H1 (cell line): ENCODE measurements around the gene CDH26. TPM values are rescaled to one million over a fixed set of nuclear protein-coding genes. Genes with fewer than 3 reads are reported as not detected.

Experiments used
- CTCF ChIA-PET: fragments of 300-600 bp; sonication (Branson Sonifier 250); formaldehyde crosslinking; loops from one replicate; lab custom pipeline; 2021; ENCODE audit not compliant: partially characterized antibody; lab: Charles Lee
- POLR2A ChIA-PET: fragments of 300-600 bp; sonication (Branson Sonifier 250); formaldehyde crosslinking; loops from one replicate; lab custom pipeline; 2021; ENCODE audit warnings: inconsistent platforms; ENCODE audit not compliant: partially characterized antibody; lab: Charles Lee
- DNase-seq, 2 experiments: peaks; one replicate each; pipeline versions ENCODE4 v3.0.0 to v3.0.0-alpha.2; 2010 to 2022; ENCODE audit warnings: low spot score in 2 of 2, low read depth in 1 of 2, mixed read lengths in 1 of 2
- FAIRE-seq: peaks from 2 replicates; lab custom pipeline; 2011; peaks lifted over from hg19 to GRCh38; lab: Jason Lieb, UNC
- H2AFZ ChIP-seq: 2 replicates; pipeline ENCODE4 v1.8.1; 2012; ENCODE audit warnings: low read length, inconsistent platforms
- H2AK5ac ChIP-seq: 2 replicates; pipeline ENCODE4 v1.6.1; 2013; ENCODE audit warnings: low read depth, low read length
- H2BK120ac ChIP-seq: replicated peaks from 2 replicates; pipeline ENCODE3; 2013; ENCODE audit warnings: low read depth, low read length, inconsistent platforms
- H2BK12ac ChIP-seq: 2 replicates; pipeline ENCODE4 v1.6.1; 2013; ENCODE audit warnings: low read depth, low read length
- H2BK15ac ChIP-seq: 2 replicates; pipeline ENCODE4 v1.6.1; 2013; ENCODE audit warnings: low read length
- H2BK20ac ChIP-seq: 2 replicates; pipeline ENCODE4 v1.6.1; 2013; ENCODE audit warnings: low read length
- H2BK5ac ChIP-seq: 2 replicates; pipeline ENCODE4 v1.6.1; 2013; ENCODE audit warnings: low read depth, low read length
- H3K14ac ChIP-seq: 2 replicates; pipeline ENCODE4 v1.6.1; 2013; ENCODE audit warnings: inconsistent platforms; ENCODE audit not compliant: insufficient read length
- H3K18ac ChIP-seq: 2 replicates; pipeline ENCODE4 v1.6.1; 2013; ENCODE audit warnings: low read length; ENCODE audit errors: extremely low read depth
- H3K23ac ChIP-seq: 2 replicates; pipeline ENCODE4 v1.6.1; 2013; ENCODE audit warnings: inconsistent platforms; ENCODE audit not compliant: insufficient read length
- H3K23me2 ChIP-seq: 2 replicates; pipeline ENCODE4 v1.6.1; 2013; ENCODE audit warnings: low read depth, low read length
- H3K27ac ChIP-seq: 2 replicates; pipeline ENCODE4 v1.6.1; 2011; ENCODE audit warnings: low read depth, low read length, inconsistent platforms
- H3K27me3 ChIP-seq, 4 experiments: replicated peaks in 1 of 4; 1 replicate in 1 of 4; 2 replicates in 3 of 4; pipeline versions ENCODE4 v1.6.1 to v1.8.1; 2011 to 2013; ENCODE audit warnings: low read length in 3 of 4, mild to moderate bottlenecking in 3 of 4, inconsistent platforms in 2 of 4, mixed read lengths in 2 of 4, moderate library complexity in 1 of 4; ENCODE audit not compliant: control insufficient read depth in 3 of 4, insufficient read depth in 3 of 4; ENCODE audit errors: extremely low read depth in 1 of 4
- H3K36me3 ChIP-seq, 4 experiments: 2 replicates each; pipeline versions ENCODE4 v1.6.1 to v1.8.1; 2011 to 2013; ENCODE audit warnings: mild to moderate bottlenecking in 4 of 4, low read length in 3 of 4, moderate library complexity in 2 of 4, control low read depth in 1 of 4, inconsistent platforms in 1 of 4; ENCODE audit not compliant: insufficient read depth in 4 of 4, control insufficient read depth in 2 of 4
- H3K4ac ChIP-seq: replicated peaks from 2 replicates; pipeline ENCODE3; 2013; ENCODE audit warnings: low read length, low read depth, mixed read lengths, inconsistent platforms; ENCODE audit not compliant: insufficient read length
- H3K4me1 ChIP-seq, 4 experiments: replicated peaks in 1 of 4; 1 replicate in 1 of 4; 2 replicates in 3 of 4; pipeline versions ENCODE4 v1.6.1 to v1.8.1; 2011 to 2013; ENCODE audit warnings: low read length in 3 of 4, inconsistent platforms in 2 of 4, mixed read lengths in 1 of 4; ENCODE audit not compliant: insufficient read depth in 4 of 4, control insufficient read depth in 3 of 4
- H3K4me2 ChIP-seq, 2 experiments: 2 replicates each; pipeline versions ENCODE4 v1.6.1 to v1.8.1; 2011 to 2013; ENCODE audit warnings: low read depth in 2 of 2, low read length in 2 of 2, control low read depth in 1 of 2, inconsistent platforms in 1 of 2, mild to moderate bottlenecking in 1 of 2; ENCODE audit not compliant: insufficient read depth in 1 of 2
- H3K4me3 ChIP-seq, 4 experiments: fragments of 200-600, 300-600 bp in 1 of 4; sonication (generic), shearing (Covaris generic), sonication (Bioruptor Twin) in 1 of 4; 2 replicates each; pipeline versions ENCODE4 v1.5.1 to v1.8.1; 2011 to 2016; ENCODE audit warnings: low read length in 4 of 4, low read depth in 3 of 4, control low read depth in 2 of 4, inconsistent platforms in 2 of 4, mild to moderate bottlenecking in 2 of 4, mixed read lengths in 1 of 4, moderate library complexity in 1 of 4; ENCODE audit not compliant: insufficient read depth in 2 of 4; ENCODE audit errors: extremely low read depth in 1 of 4
- H3K56ac ChIP-seq: replicated peaks from 2 replicates; pipeline ENCODE3; 2013; ENCODE audit warnings: low read depth, mild to moderate bottlenecking, mixed read lengths, low read length, inconsistent platforms; ENCODE audit not compliant: insufficient read length
- H3K79me1 ChIP-seq: 2 replicates; pipeline ENCODE4 v1.6.1; 2013; ENCODE audit warnings: low read depth, low read length, control low read depth
- H3K79me2 ChIP-seq, 2 experiments: 2 replicates each; pipeline versions ENCODE4 v1.6.1 to v1.8.1; 2012 to 2013; ENCODE audit warnings: low read length in 2 of 2, mild to moderate bottlenecking in 2 of 2, inconsistent platforms in 1 of 2; ENCODE audit not compliant: insufficient read depth in 2 of 2, control insufficient read depth in 1 of 2
- H3K9ac ChIP-seq, 4 experiments: replicated peaks in 1 of 4; 1 replicate in 1 of 4; 2 replicates in 3 of 4; pipeline versions ENCODE4 v1.6.1 to v1.8.1; 2011 to 2013; ENCODE audit warnings: low read depth in 3 of 4, low read length in 3 of 4, control low read depth in 2 of 4, mild to moderate bottlenecking in 2 of 4, moderate library complexity in 2 of 4, inconsistent platforms in 1 of 4; ENCODE audit errors: extremely low read depth in 1 of 4
- H3K9me3 ChIP-seq, 2 experiments: 2 replicates each; pipeline versions ENCODE4 v1.6.1 to v1.8.1; 2012 to 2013; ENCODE audit warnings: mild to moderate bottlenecking in 2 of 2, moderate library complexity in 2 of 2, control low read depth in 1 of 2, inconsistent platforms in 1 of 2, low read depth in 1 of 2, low read length in 1 of 2, mixed read lengths in 1 of 2; ENCODE audit not compliant: insufficient read depth in 2 of 2
- H4K20me1 ChIP-seq, 2 experiments: replicated peaks in 1 of 2; 2 replicates each; pipeline versions ENCODE3 to v1.8.1; 2011 to 2013; ENCODE audit warnings: inconsistent platforms in 2 of 2, low read length in 2 of 2, mild to moderate bottlenecking in 1 of 2; ENCODE audit not compliant: insufficient read depth in 2 of 2, control insufficient read depth in 1 of 2
- H4K5ac ChIP-seq: 2 replicates; pipeline ENCODE4 v1.6.1; 2013; ENCODE audit warnings: low read length, low read depth, mixed read lengths, inconsistent platforms; ENCODE audit not compliant: insufficient read length
- H4K8ac ChIP-seq: 2 replicates; pipeline ENCODE4 v1.8.0; 2013; ENCODE audit warnings: mild to moderate bottlenecking, moderate library complexity, low read length, inconsistent platforms; ENCODE audit not compliant: insufficient read depth; ENCODE audit errors: extremely low read depth
- H4K91ac ChIP-seq: replicated peaks from 2 replicates; pipeline ENCODE3; 2013; ENCODE audit warnings: low read length, mixed read lengths, inconsistent platforms; ENCODE audit not compliant: insufficient read length
- BRCA1 ChIP-seq: IDR thresholded peaks from 2 replicates; pipeline ENCODE4 v1.6.1; 2012; ENCODE audit warnings: low read depth, low read length, improper control_type of control experiment
- FOSL1 ChIP-seq: IDR thresholded peaks from 2 replicates; pipeline ENCODE4 v1.6.1; 2011; ENCODE audit warnings: mild to moderate bottlenecking, low read depth, low read length, moderate library complexity; ENCODE audit not compliant: insufficient read depth
- NRF1 ChIP-seq: IDR thresholded peaks from 2 replicates; pipeline ENCODE4 v1.6.1; 2011; ENCODE audit warnings: mild to moderate bottlenecking, low read depth, low read length, improper control_type of control experiment
- POU5F1 ChIP-seq: IDR thresholded peaks from 2 replicates; pipeline ENCODE4 v1.6.1; 2011; ENCODE audit warnings: low read depth, mild to moderate bottlenecking, low read length, moderate library complexity
- SIN3A ChIP-seq, 2 experiments: IDR thresholded peaks in 1 of 2; conservative IDR thresholded peaks in 1 of 2; 2 replicates each; pipeline ENCODE4 v1.6.1; 2011 to 2012; ENCODE audit warnings: low read length in 2 of 2, improper control_type of control experiment in 1 of 2, low read depth in 1 of 2, mild to moderate bottlenecking in 1 of 2
- SUZ12 ChIP-seq: fragments of 200-600 bp; sonication (generic); IDR thresholded peaks from 2 replicates; pipeline ENCODE4 v1.6.1; 2012; ENCODE audit warnings: mild to moderate bottlenecking, inconsistent platforms, low read length, moderate library complexity, mixed read lengths
- TAF7 ChIP-seq: optimal IDR thresholded peaks from 2 replicates; pipeline ENCODE3; 2011; ENCODE audit warnings: low read depth, mild to moderate bottlenecking, inconsistent platforms, low read length, moderate library complexity, borderline replicate concordance
- TCF12 ChIP-seq: IDR thresholded peaks from 2 replicates; pipeline ENCODE4 v1.6.1; 2011; ENCODE audit warnings: low read depth, mild to moderate bottlenecking, low read length
- TEAD4 ChIP-seq: IDR thresholded peaks from 2 replicates; pipeline ENCODE4 v1.6.1; 2012; ENCODE audit warnings: low read depth, low read length, inconsistent platforms, mixed read lengths
- USF2 ChIP-seq: IDR thresholded peaks from 2 replicates; pipeline ENCODE4 v1.6.1; 2011; ENCODE audit warnings: low read length, improper control_type of control experiment
- WGBS, 2 experiments: shearing (Covaris generic) in 1 of 2; methylation state at CpG; one replicate each; pipeline versions ENCODE4 v1.1.6 to v1.1.7; 2013 to 2015; ENCODE audit warnings: low lambda C conversion rate in 2 of 2, mixed read lengths in 2 of 2, inconsistent platforms in 1 of 2, low coverage in 1 of 2, missing lambda C conversion rate in 1 of 2; ENCODE audit not compliant: insufficient replicate concordance in 2 of 2, insufficient coverage in 1 of 2, insufficient read length in 1 of 2; ENCODE audit errors: extremely low coverage in 1 of 2, missing lambda C conversion rate in 1 of 2; 5-methylcytosine and 5-hydroxymethylcytosine counted together
- polyA plus RNA-seq, 7 experiments: library from polyadenylated mRNA; depleted of rRNA in 3 of 7; stranded (reverse) in 5 of 7; unstranded in 2 of 7; fragments of >200 nt in 5 of 7; fragments of 200-250 nt in 2 of 7; gene quantifications; 1 replicate in 5 of 7; 2 replicates in 1 of 7; 4 replicates in 1 of 7; pipeline versions ENCODE4 v1.2.1 to v1.2.3, GENCODE V29; 2011 to 2013; ENCODE audit warnings: missing spikeins in 2 of 7, mixed read lengths in 2 of 7
- total RNA-seq: library from RNA; stranded (reverse); fragmentation: NEBNext Ultra II Directional; extraction: Animal tissue kit (Norgen Biotek cat#: 25700); gene quantifications from 2 replicates; pipeline ENCODE4 v1.2.1, GENCODE V29; 2021

The CDH26 gene
- total and polyA plus RNA-seq, 2 of the 8 experiments (the other 6 are each of a cell fraction or from before 2014, with no cell fraction given), result 1.5 to 1.7 TPM

GRCh38 chr20:59923514-59923913, 34.7 kb upstream of the CDH26 start:
- Histone ChIP-seq H2BK20ac (no peak overlapping the region), H3K4me2 (no peak overlapping the region), H2BK120ac (no peak overlapping the region), H3K27ac (no peak overlapping the region), H2BK5ac (no peak overlapping the region), H3K4me3 (no peak overlapping the region), H3K14ac (no peak overlapping the region), H4K5ac (no peak overlapping the region), H3K56ac (no peak overlapping the region), H3K79me2 (no peaks in the 10 kb centered on the region), H3K27me3 (peaks cover 0 to 1% (median 0%) of the 10 kb centered on the region in 4 experiments; a peak in 1 of 7 replicates), H4K8ac (no peak overlapping the region)
- DNase-seq, result no peak
- FAIRE-seq, result no peak
- POLR2A ChIA-PET, result no interaction called here
- TF ChIP-seq BRCA1 (no peak), FOSL1 (no peak), TCF12 (no peak), SIN3A (conservative IDR thresholded peaks at IDR 0.05 in 1 of 2, IDR thresholded peaks at IDR 0.05 in 1 of 2; ENCODE audit: low read depth in 1 of 2, low read length in 2 of 2) (no peak), SUZ12 (no peak), TEAD4 (no peak), USF2 (no peak), POU5F1 (no peak), TAF7 (no peak), NRF1 (no peak)
- TF ChIP-seq, all 59 proteins: peak for 0
- Histone ChIP-seq H3K9me3 (no peaks in the 10 kb centered on the region), H2AK5ac (no peak overlapping the region), H3K23me2 (no peaks in the 10 kb centered on the region), H3K4me1 (no peaks in the 10 kb centered on the region), H3K23ac (no peak overlapping the region), H3K36me3 (no peaks in the 10 kb centered on the region), H2BK15ac (no peak overlapping the region), H3K9ac (no peak overlapping the region), H3K79me1 (no peaks in the 10 kb centered on the region), H4K91ac (no peak overlapping the region), H2AFZ (no peak overlapping the region), H2BK12ac (no peak overlapping the region), H3K18ac (no peak overlapping the region), H4K20me1 (no peaks in the 10 kb centered on the region), H3K4ac (no peak overlapping the region)
- 100% methylated on average over 1 of the region's 1 CpG; no CpG with 5 or more reads in 1 of the 2 experiments for WGBS, 2 experiments
- CTCF ChIA-PET, result no interaction called here
